DOHH2 (cell line): ENCODE data around the gene CERS6.

Experiments used
- CTCF ChIP-seq: fragments of 200-600 bp; sonication (generic); IDR thresholded peaks from one replicate; pipeline ENCODE4 v1.5.1; 2014; ENCODE audit warnings: antibody characterized with exemption, mild to moderate bottlenecking, low read depth, low read length; ENCODE audit not compliant: poor library complexity, severe bottlenecking
- EZH2phosphoT487 ChIP-seq: fragments of 200-600 bp; sonication (generic); IDR thresholded peaks from 2 replicates; pipeline ENCODE4 v1.6.1; 2017; ENCODE audit warnings: borderline replicate concordance, mild to moderate bottlenecking, antibody characterized with exemption, low read length, moderate library complexity, mixed read lengths

- TF ChIP-seq CTCF (no peak), EZH2phosphoT487 (no peak)
These were observed 155.0 kb downstream of the CERS6 start for GRCh38 chr2:168611091-168611490.
